ENCODE measurements around the gene OR6S1. TPM values are rescaled to one million over a fixed set of nuclear protein-coding genes. Genes with fewer than 3 reads are reported as not detected.

OR6S1 gene
- total RNA-seq, 1 donor from 2014 or later, result not detected

GRCh38 chr14:20631880-20632389, 9.6 kb downstream of the OR6S1 start:
- Histone ChIP-seq H3K36me3 (no peaks in the 10 kb centered on the region), H3K27ac (no peak overlapping the region), H3K4me1 (peaks cover 26% of the 10 kb centered on the region), H3K9me3 (no peaks in the 10 kb centered on the region), H3K4me3 (peak overlapping the region; percentile 40), H3K27me3 (ENCODE audit: low read depth) (peaks cover 49% of the 10 kb centered on the region)
- intact Hi-C loops (cut with DNase I), result no loop called here
- TF ChIP-seq, protein P1, sequence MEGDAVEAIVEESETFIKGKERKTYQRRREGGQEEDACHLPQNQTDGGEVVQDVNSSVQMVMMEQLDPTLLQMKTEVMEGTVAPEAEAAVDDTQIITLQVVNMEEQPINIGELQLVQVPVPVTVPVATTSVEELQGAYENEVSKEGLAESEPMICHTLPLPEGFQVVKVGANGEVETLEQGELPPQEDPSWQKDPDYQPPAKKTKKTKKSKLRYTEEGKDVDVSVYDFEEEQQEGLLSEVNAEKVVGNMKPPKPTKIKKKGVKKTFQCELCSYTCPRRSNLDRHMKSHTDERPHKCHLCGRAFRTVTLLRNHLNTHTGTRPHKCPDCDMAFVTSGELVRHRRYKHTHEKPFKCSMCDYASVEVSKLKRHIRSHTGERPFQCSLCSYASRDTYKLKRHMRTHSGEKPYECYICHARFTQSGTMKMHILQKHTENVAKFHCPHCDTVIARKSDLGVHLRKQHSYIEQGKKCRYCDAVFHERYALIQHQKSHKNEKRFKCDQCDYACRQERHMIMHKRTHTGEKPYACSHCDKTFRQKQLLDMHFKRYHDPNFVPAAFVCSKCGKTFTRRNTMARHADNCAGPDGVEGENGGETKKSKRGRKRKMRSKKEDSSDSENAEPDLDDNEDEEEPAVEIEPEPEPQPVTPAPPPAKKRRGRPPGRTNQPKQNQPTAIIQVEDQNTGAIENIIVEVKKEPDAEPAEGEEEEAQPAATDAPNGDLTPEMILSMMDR (IDR thresholded peaks at IDR 0.05), result no peak
- DNase-seq, result peak; percentile 64
- peak; percentile 72 to 80 for ATAC-seq

GRCh38 chr14:20631023-20631879, 10.2 kb downstream of the OR6S1 start:
- H3K4me1 ChIP-seq, result peaks cover 26% of the 10 kb centered on the region
- peak overlapping the region; percentile 40 for H3K4me3 ChIP-seq
- intact Hi-C loops (cut with DNase I), result no loop called here
- no peak overlapping the region for H3K27ac ChIP-seq
- H3K27me3 ChIP-seq (ENCODE audit: low read depth), result peaks cover 43% of the 10 kb centered on the region
- H3K9me3 ChIP-seq, result no peaks in the 10 kb centered on the region
- H3K36me3 ChIP-seq, result no peaks in the 10 kb centered on the region
- TF ChIP-seq, protein P1 (IDR thresholded peaks at IDR 0.05), result no peak
- DNase-seq (no peak), ATAC-seq (peak; percentile 44 to 85)

GRCh38 chr14:20630340-20631022, 11.0 kb downstream of the OR6S1 start:
- Histone ChIP-seq H3K36me3 (no peaks in the 10 kb centered on the region), H3K4me3 (peak overlapping the region; percentile 40), H3K27ac (no peak overlapping the region), H3K27me3 (ENCODE audit: low read depth) (peaks cover 46% of the 10 kb centered on the region), H3K4me1 (peaks cover 29% of the 10 kb centered on the region), H3K9me3 (no peaks in the 10 kb centered on the region)
- ATAC-seq (peak; percentile 31 to 39), DNase-seq (no peak)
- intact Hi-C loops (cut with DNase I), result no loop called here
- TF ChIP-seq, protein P1 (IDR thresholded peaks at IDR 0.05), result no peak

- DNase-seq (no peak), ATAC-seq (no peak)
- TF ChIP-seq, protein P1 (IDR thresholded peaks at IDR 0.05), result no peak
- H3K27ac ChIP-seq, result no peak overlapping the region
- H3K4me1 ChIP-seq, result peaks cover 50% of the 10 kb centered on the region
- no peaks in the 10 kb centered on the region for H3K9me3 ChIP-seq
- intact Hi-C loops (cut with DNase I), result no loop called here
- no peak overlapping the region for H3K4me3 ChIP-seq
- H3K36me3 ChIP-seq, result no peaks in the 10 kb centered on the region
- peaks cover 32% of the 10 kb centered on the region for H3K27me3 ChIP-seq (ENCODE audit: low read depth)
Observed at GRCh38 chr14:20628063-20628854, 13.2 kb downstream of the OR6S1 start.

Data from lower lobe of right lung (tissue), 2 donors.